Esophagus squamous epithelium (tissue), 4 donors: ENCODE data around the gene CYB5R3.
"Not testable (repeated sequence)": the region's sequence is repeated elsewhere in the genome, so short reads cannot be mapped to it uniquely, and the experiment has no call there.

ENCODE experiments used
- POLR2A ChIP-seq, 4 donors: fragments of 450-650 bp; IDR thresholded peaks; one replicate each; pipeline ENCODE4 v1.6.1; 2017; ENCODE audit warnings: antibody characterized with exemption in 4 of 4, mild to moderate bottlenecking in 4 of 4, moderate library complexity in 3 of 4
- TF ChIP-seq, protein P1 (sequence below), 6 experiments: fragments of 450-650 bp in 4 of 6; fragments of 200-600 bp in 2 of 6; sonication (generic) in 2 of 6; IDR thresholded peaks; one replicate each; pipeline ENCODE4 v1.5.1; 2016 to 2019; ENCODE audit warnings: antibody characterized with exemption in 6 of 6, mild to moderate bottlenecking in 4 of 6, moderate library complexity in 4 of 6

DNA sequence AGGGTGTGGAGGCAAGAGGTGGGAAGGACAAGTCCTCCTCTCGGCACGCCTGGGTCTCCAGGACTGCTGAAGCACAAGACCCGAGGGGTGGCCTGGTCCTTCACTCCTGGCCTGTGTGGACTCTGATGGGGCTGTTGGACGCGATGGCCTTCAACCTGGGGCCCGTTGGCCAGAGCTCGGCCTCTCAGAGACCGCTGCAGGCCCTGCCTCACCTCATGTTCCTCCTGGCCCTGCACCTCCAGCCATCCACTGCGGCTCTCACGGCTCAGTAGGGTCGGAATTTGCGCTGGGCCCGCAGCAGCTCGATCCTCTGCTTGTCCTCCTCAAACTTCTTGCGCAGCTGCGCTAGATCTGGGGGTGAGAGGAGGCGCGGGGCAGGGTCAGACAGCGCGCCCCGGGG, 74.7 kb downstream of the CYB5R3 start:
- TF ChIP-seq, protein P1, sequence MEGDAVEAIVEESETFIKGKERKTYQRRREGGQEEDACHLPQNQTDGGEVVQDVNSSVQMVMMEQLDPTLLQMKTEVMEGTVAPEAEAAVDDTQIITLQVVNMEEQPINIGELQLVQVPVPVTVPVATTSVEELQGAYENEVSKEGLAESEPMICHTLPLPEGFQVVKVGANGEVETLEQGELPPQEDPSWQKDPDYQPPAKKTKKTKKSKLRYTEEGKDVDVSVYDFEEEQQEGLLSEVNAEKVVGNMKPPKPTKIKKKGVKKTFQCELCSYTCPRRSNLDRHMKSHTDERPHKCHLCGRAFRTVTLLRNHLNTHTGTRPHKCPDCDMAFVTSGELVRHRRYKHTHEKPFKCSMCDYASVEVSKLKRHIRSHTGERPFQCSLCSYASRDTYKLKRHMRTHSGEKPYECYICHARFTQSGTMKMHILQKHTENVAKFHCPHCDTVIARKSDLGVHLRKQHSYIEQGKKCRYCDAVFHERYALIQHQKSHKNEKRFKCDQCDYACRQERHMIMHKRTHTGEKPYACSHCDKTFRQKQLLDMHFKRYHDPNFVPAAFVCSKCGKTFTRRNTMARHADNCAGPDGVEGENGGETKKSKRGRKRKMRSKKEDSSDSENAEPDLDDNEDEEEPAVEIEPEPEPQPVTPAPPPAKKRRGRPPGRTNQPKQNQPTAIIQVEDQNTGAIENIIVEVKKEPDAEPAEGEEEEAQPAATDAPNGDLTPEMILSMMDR (IDR thresholded peaks at IDR 0.05): not testable (repeated sequence)
- TF ChIP-seq POLR2A (IDR thresholded peaks at IDR 0.05): not testable (repeated sequence)
